ENCODE measurements around the gene SERINC2.

DNA sequence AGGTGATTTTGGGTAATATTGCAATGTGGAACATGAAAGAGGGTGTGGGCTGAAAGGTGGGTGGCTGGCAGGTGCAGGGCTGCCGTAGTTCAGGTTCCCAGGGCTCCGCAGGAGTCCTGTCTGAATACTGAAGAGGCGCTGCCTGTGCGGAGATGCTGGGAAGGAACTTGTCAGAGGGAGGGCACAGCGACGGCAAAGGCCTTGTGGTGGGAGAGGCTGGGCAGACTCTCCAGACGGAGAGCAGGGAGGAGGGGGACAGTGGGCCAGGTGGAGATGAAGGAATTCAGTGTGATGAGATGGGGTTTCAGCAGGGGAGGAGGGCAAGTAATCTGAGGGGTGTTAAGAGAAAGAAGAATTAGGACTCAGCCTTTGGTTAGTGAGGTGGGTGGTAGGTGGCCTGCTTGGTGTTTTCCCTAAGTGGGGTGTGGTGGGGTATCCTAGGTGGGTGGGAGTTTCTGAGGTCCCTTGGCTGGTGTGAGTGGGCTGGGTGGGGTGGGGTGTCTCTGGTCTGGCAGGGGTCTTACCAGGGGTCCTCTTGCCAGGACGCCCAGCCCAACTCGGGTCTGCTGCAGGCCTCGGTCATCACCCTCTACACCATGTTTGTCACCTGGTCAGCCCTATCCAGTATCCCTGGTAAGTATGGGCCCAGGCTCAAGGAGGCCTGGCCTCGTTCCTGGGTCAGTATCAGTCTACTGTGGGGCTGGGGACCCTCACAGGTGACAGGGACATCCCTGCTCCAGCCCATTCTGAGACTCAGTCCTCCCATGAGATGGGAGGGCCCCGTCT, 15.6 kb downstream of the SERINC2 start:
- TF ChIP-seq, protein P1, sequence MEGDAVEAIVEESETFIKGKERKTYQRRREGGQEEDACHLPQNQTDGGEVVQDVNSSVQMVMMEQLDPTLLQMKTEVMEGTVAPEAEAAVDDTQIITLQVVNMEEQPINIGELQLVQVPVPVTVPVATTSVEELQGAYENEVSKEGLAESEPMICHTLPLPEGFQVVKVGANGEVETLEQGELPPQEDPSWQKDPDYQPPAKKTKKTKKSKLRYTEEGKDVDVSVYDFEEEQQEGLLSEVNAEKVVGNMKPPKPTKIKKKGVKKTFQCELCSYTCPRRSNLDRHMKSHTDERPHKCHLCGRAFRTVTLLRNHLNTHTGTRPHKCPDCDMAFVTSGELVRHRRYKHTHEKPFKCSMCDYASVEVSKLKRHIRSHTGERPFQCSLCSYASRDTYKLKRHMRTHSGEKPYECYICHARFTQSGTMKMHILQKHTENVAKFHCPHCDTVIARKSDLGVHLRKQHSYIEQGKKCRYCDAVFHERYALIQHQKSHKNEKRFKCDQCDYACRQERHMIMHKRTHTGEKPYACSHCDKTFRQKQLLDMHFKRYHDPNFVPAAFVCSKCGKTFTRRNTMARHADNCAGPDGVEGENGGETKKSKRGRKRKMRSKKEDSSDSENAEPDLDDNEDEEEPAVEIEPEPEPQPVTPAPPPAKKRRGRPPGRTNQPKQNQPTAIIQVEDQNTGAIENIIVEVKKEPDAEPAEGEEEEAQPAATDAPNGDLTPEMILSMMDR (IDR thresholded peaks at IDR 0.05 in 2 of 3, conservative IDR thresholded peaks at IDR 0.05 in 1 of 3; ENCODE audit: insufficient read depth in 2 of 3, low read depth in 1 of 3, low read length in 3 of 3) = no peak
- TF ChIP-seq EZH2 (IDR thresholded peaks at IDR 0.05; ENCODE audit: borderline replicate concordance, low read depth, low read length) (no peak), BACH1 (tag; IDR thresholded peaks at IDR 0.05) (no peak), CBX5 (IDR thresholded peaks at IDR 0.05; ENCODE audit: borderline replicate concordance, low read depth) (no peak), GABPA (tag; conservative IDR thresholded peaks at IDR 0.05; ENCODE audit: low read depth) (no peak), POLR2A (conservative IDR thresholded peaks at IDR 0.05) (no peak), CTBP1 (IDR thresholded peaks at IDR 0.05; ENCODE audit: borderline replicate concordance) (no peak), DPF2 (IDR thresholded peaks at IDR 0.05) (no peak), SMARCC2 (IDR thresholded peaks at IDR 0.05; ENCODE audit: low read depth) (no peak), HEY1 (CRISPR knock-in tag; IDR thresholded peaks at IDR 0.05; ENCODE audit: borderline replicate concordance) (no peak)
- TF ChIP-seq, protein P2, sequence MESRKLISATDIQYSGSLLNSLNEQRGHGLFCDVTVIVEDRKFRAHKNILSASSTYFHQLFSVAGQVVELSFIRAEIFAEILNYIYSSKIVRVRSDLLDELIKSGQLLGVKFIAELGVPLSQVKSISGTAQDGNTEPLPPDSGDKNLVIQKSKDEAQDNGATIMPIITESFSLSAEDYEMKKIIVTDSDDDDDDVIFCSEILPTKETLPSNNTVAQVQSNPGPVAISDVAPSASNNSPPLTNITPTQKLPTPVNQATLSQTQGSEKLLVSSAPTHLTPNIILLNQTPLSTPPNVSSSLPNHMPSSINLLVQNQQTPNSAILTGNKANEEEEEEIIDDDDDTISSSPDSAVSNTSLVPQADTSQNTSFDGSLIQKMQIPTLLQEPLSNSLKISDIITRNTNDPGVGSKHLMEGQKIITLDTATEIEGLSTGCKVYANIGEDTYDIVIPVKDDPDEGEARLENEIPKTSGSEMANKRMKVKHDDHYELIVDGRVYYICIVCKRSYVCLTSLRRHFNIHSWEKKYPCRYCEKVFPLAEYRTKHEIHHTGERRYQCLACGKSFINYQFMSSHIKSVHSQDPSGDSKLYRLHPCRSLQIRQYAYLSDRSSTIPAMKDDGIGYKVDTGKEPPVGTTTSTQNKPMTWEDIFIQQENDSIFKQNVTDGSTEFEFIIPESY (CRISPR knock-in tag; IDR thresholded peaks at IDR 0.05) = no peak
- TF ChIP-seq, protein P3, sequence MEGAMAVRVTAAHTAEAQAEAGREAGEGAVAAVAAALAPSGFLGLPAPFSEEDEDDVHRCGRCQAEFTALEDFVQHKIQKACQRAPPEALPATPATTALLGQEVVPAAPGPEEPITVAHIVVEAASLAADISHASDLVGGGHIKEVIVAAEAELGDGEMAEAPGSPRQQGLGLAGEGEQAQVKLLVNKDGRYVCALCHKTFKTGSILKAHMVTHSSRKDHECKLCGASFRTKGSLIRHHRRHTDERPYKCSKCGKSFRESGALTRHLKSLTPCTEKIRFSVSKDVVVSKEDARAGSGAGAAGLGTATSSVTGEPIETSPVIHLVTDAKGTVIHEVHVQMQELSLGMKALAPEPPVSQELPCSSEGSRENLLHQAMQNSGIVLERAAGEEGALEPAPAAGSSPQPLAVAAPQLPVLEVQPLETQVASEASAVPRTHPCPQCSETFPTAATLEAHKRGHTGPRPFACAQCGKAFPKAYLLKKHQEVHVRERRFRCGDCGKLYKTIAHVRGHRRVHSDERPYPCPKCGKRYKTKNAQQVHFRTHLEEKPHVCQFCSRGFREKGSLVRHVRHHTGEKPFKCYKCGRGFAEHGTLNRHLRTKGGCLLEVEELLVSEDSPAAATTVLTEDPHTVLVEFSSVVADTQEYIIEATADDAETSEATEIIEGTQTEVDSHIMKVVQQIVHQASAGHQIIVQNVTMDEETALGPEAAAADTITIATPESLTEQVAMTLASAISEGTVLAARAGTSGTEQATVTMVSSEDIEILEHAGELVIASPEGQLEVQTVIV (CRISPR knock-in tag; IDR thresholded peaks at IDR 0.05; ENCODE audit: borderline replicate concordance) = no peak

Data from K562 (cell line).